ENCODE results near the gene SETMAR. TPM values are rescaled to one million over a fixed set of nuclear protein-coding genes. Genes with fewer than 3 reads are reported as not detected.

SETMAR gene
- total and polyA plus RNA-seq, 2 of the 13 experiments (the other 11 are each of a cell fraction or from before 2014, with no cell fraction given), result 7.0 to 16.7 TPM

- no peaks in the 10 kb centered on the region; the same call in 1 of the 2 replicates for H4K20me1 ChIP-seq (ENCODE audit: insufficient read depth, low read length)
- H3K9me3 ChIP-seq (ENCODE audit: low read length), result no peaks in the 10 kb centered on the region
- H3K36me3 ChIP-seq (replicated peaks in 1 of 2; ENCODE audit: control insufficient read depth in 1 of 2, insufficient read depth in 2 of 2, low read length in 2 of 2), result no peaks in the 10 kb centered on the region
- H3K4me1 ChIP-seq (ENCODE audit: insufficient read depth, low read length), result no peaks in the 10 kb centered on the region
- no peaks in the 10 kb centered on the region for H3K27me3 ChIP-seq (ENCODE audit: control insufficient read depth in 1 of 2, insufficient read depth in 2 of 2, low read length in 2 of 2)
- ChIA-PET CTCF (ENCODE audit: low intra/inter-chr PET ratio, low total read pairs) (no interaction called here), POLR2A (no interaction called here)
- no peaks in the 10 kb centered on the region for H3K79me2 ChIP-seq (ENCODE audit: insufficient read depth, low read length)
- intact Hi-C loops (cut with micrococcal nuclease; ENCODE audit: unreplicated experiment) (no loop called here), in situ Hi-C loops (cut with HindIII; ENCODE audit: extremely low pct_ligation_motif_present, low pct_unique_long_range_greater_than_20kb) (no loop called here)
- H3K27ac ChIP-seq (ENCODE audit: extremely low read length, insufficient read depth, low read length), result no peak overlapping the region
- TF ChIP-seq LRRFIP1 (CRISPR knock-in tag; conservative IDR thresholded peaks at IDR 0.05) (no peak), ZBTB7B (CRISPR knock-in tag; IDR thresholded peaks at IDR 0.05) (no peak), SIN3B (IDR thresholded peaks at IDR 0.05; ENCODE audit: low read length) (no peak), ZNF609 (CRISPR knock-in tag; IDR thresholded peaks at IDR 0.05; ENCODE audit: borderline replicate concordance) (no peak), ZNF260 (CRISPR knock-in tag; IDR thresholded peaks at IDR 0.05; ENCODE audit: borderline replicate concordance, low read depth) (no peak), LBX2 (CRISPR knock-in tag; IDR thresholded peaks at IDR 0.05; ENCODE audit: borderline replicate concordance) (no peak), ZNF570 (CRISPR knock-in tag; IDR thresholded peaks at IDR 0.05; ENCODE audit: borderline replicate concordance) (no peak), MAFG (CRISPR knock-in tag; IDR thresholded peaks at IDR 0.05) (no peak)
- H2AFZ ChIP-seq (ENCODE audit: low read length), result no peak overlapping the region
- H3K4me2 ChIP-seq (ENCODE audit: low read depth, low read length), result no peak overlapping the region
- no peak overlapping the region for H3K9ac ChIP-seq (ENCODE audit: insufficient read depth, low read depth, low read length)
- WGBS (ENCODE audit: low lambda C conversion rate), result 40% methylated on average over 4 of the region's 4 CpGs
- no peak for DNase-seq (ENCODE audit: low spot score)
- FAIRE-seq, result no peak
- ATAC-seq, result no peak
- no TSS peak for BruUV-seq (replicated peaks)
- no peak overlapping the region for H3K4me3 ChIP-seq (replicated peaks in 1 of 3; ENCODE audit: insufficient read depth in 1 of 3, low read depth in 2 of 3, low read length in 3 of 3)
Observed at GRCh38 chr3:4289044-4289443, 14.1 kb upstream of the SETMAR start.
